Naive thymus-derived CD4-positive, alpha-beta T cell (primary cell): ENCODE results near the gene ACAP2. TPM values are rescaled to one million over a fixed set of nuclear protein-coding genes. Genes with fewer than 3 reads are reported as not detected.

ENCODE experiments used
- ATAC-seq: fragments of 150-1000 bp; cut with Tn5 transposase; 2 replicates; pipeline ENCODE4 v1.10.0; 2021; ENCODE audit warnings: mild to moderate bottlenecking, moderate library complexity
- CTCF ChIA-PET: fragments of 350-600 bp; sonication (Branson Sonifier 250); formaldehyde crosslinking; loops from one replicate; lab custom pipeline; 2021; ENCODE audit warnings: antibody characterized with exemption; lab: Charles Lee
- POLR2A ChIA-PET: fragments of 350-600 bp; sonication (Branson Sonifier 250); formaldehyde crosslinking; loops from one replicate; lab custom pipeline; 2021; ENCODE audit warnings: antibody characterized with exemption, inconsistent platforms; lab: Charles Lee
- DNase-seq, 9 donors: peaks; one replicate each; pipeline versions ENCODE4 v3.0.0 to v3.0.0-alpha.2; 2020 to 2022; ENCODE audit warnings: mixed read lengths in 1 of 9
- H3K27ac ChIP-seq: one replicate; pipeline ENCODE4 v1.7.0; 2013; ENCODE audit warnings: mild to moderate bottlenecking, low read depth, low read length, moderate library complexity
- H3K27me3 ChIP-seq, 2 donors: one replicate each; pipeline ENCODE4 v1.7.0; 2013; ENCODE audit warnings: low read length in 2 of 2, mild to moderate bottlenecking in 2 of 2, moderate library complexity in 2 of 2; ENCODE audit not compliant: control insufficient read depth in 2 of 2, insufficient read depth in 2 of 2
- H3K36me3 ChIP-seq, 3 experiments: 1 replicate in 2 of 3; 2 replicates in 1 of 3; pipeline ENCODE4 v1.7.0; 2013; ENCODE audit warnings: low read length in 3 of 3, mild to moderate bottlenecking in 3 of 3, moderate library complexity in 1 of 3; ENCODE audit not compliant: insufficient read depth in 3 of 3, control insufficient read depth in 2 of 3
- H3K4me1 ChIP-seq, 2 donors: one replicate each; pipeline ENCODE4 v1.7.0; 2013; ENCODE audit warnings: low read length in 2 of 2, mild to moderate bottlenecking in 2 of 2, moderate library complexity in 1 of 2; ENCODE audit not compliant: control insufficient read depth in 2 of 2, insufficient read depth in 2 of 2
- H3K4me3 ChIP-seq: 2 replicates; pipeline ENCODE4 v1.7.0; 2013; ENCODE audit warnings: mild to moderate bottlenecking, low read length
- H3K9me3 ChIP-seq, 3 experiments: 1 replicate in 2 of 3; 2 replicates in 1 of 3; pipeline ENCODE4 v1.7.0; 2013; ENCODE audit warnings: low read length in 3 of 3; ENCODE audit not compliant: control insufficient read depth in 2 of 3
- H3K27ac Mint-ChIP-seq, 9 donors: one replicate each; pipeline ENCODE4 v1.8.0; 2020 to 2022; ENCODE audit warnings: mixed read lengths in 9 of 9, mild to moderate bottlenecking in 8 of 9, moderate library complexity in 5 of 9, inconsistent platforms in 2 of 9
- H3K27me3 Mint-ChIP-seq, 5 donors: one replicate each; pipeline ENCODE4 v1.8.0; 2021 to 2022; ENCODE audit warnings: mixed read lengths in 5 of 5, mild to moderate bottlenecking in 1 of 5
- H3K36me3 Mint-ChIP-seq, 5 donors: one replicate each; pipeline ENCODE4 v1.8.0; 2020 to 2022; ENCODE audit warnings: mixed read lengths in 5 of 5, mild to moderate bottlenecking in 3 of 5, inconsistent platforms in 1 of 5
- H3K4me1 Mint-ChIP-seq, 7 donors: one replicate each; pipeline ENCODE4 v1.8.0; 2020 to 2022; ENCODE audit warnings: mixed read lengths in 7 of 7, mild to moderate bottlenecking in 3 of 7, inconsistent platforms in 1 of 7
- H3K4me3 Mint-ChIP-seq, 10 donors: one replicate each; pipeline ENCODE4 v1.8.0; 2020 to 2022; ENCODE audit warnings: mild to moderate bottlenecking in 10 of 10, mixed read lengths in 10 of 10, moderate library complexity in 6 of 10, inconsistent platforms in 2 of 10
- H3K9me3 Mint-ChIP-seq, 11 donors: one replicate each; pipeline ENCODE4 v1.8.0; 2020 to 2022; ENCODE audit warnings: mixed read lengths in 11 of 11, mild to moderate bottlenecking in 4 of 11, inconsistent platforms in 1 of 11, moderate library complexity in 1 of 11
- intact Hi-C, 2 donors: fragments of 100-400 bp; cut with micrococcal nuclease; formaldehyde crosslinking; loops; one replicate each; pipeline ENCODE4 v1.15.1; 2023
- polyA plus RNA-seq, 2 donors: library from polyadenylated mRNA; unstranded; fragments of 300-500 nt; fragmentation: Illumina TruSeq; gene quantifications; one replicate each; pipeline ENCODE4 v1.2.3, GENCODE V29; 2021
- total RNA-seq, 6 experiments: library from RNA in 5 of 6; stranded (reverse) in 5 of 6; gene quantifications; 1 replicate in 5 of 6; 2 replicates in 1 of 6; pipeline ENCODE4 v1.2.3 and lab custom pipeline; 2021 to 2026

The ACAP2 gene
- total and polyA plus RNA-seq, 7 experiments from 2014 or later: 40.1 to 111 (median 72.6) TPM

DNA sequence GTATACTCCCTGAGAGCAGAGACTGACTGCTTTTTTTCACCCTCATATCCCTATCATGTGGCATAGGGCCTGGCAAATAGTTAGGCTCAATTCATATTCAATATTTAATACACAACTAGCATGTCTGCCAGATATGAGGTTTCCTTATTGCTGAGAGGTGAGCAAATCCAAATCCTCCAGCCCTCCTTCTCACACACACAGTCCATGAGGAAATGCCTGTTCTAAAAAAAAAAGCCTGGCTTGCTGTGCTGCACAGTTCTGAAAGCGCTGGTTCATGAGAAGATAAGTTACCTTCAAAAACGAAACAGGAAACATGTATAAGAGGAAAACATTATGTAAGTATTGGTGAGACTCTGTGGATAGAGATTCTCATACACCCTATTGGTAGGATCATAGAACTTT is 15.5 kb upstream of the ACAP2 start:
- Histone ChIP-seq H3K27ac (peak overlapping the region; percentile 59), H3K4me3 (peak overlapping the region; percentile 45), H3K4me1 (peaks cover 7 to 16% of the 10 kb centered on the region in 2 donors), H3K36me3 (no peaks in the 10 kb centered on the region), H3K27me3 (no peaks in the 10 kb centered on the region), H3K9me3 (no peaks in the 10 kb centered on the region)
- CTCF ChIA-PET: interaction anchor here (0.6 kb wide), 1 partner anchor 163 kb away, joined by 3 read pairs; no protein-coding TSS in a partner anchor
- Mint-ChIP-seq H3K4me3 (peak overlapping the region; percentile 34 to 90 (median 77)), H3K27me3 (peaks cover 0 to 5% (median 0%) of the 10 kb centered on the region in 5 donors), H3K4me1 (peaks cover 7 to 37% (median 25%) of the 10 kb centered on the region in 7 donors), H3K27ac (peak overlapping the region; percentile 74 to 98 (median 94)), H3K9me3 (peaks cover 0 to 6% (median 0%) of the 10 kb centered on the region in 11 donors), H3K36me3 (peaks cover 0 to 2% (median 0%) of the 10 kb centered on the region in 5 donors)
- peak in 7 of 9 donors; percentile 27 to 71 (median 52) for DNase-seq
- ATAC-seq: peak; percentile 92
- POLR2A ChIA-PET: interaction anchor here (1.0 to 1.4 kb wide), 2 partner anchors 15 to 65 kb away, joined by 4 to 6 read pairs; no protein-coding TSS in a partner anchor
- intact Hi-C loops: loop anchor here (1.0 to 5.0 kb wide), 4 partner anchors 15 to 187 kb away; partner anchors contain the start of genes XXYLT1 (in 2 of the 2) and ACAP2 (in 1 of the 2)

DNA sequence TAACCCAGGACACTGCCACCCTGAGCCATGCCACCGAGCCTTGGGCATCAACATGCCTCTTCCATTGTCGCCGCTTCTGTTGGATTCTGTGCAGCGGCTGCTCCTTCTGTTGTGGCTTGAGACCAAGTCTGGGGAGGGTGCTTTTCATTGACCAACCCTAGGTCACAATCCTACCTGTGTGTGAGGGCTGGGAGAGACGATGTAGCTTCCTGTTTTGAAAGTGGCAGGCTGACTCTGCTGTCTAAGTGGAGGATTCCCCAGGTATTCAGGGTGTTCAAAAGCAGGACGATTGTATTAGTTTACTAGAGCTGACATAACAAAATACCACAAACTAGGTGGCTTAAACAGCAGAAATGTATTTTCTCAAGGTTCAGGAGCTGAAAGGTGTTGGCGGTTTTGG is 13.0 kb upstream of the ACAP2 start:
- H3K4me3 ChIP-seq: no peak overlapping the region
- H3K36me3 Mint-ChIP-seq: peaks cover 0 to 2% (median 0%) of the 10 kb centered on the region in 5 donors
- peaks cover 7 to 16% of the 10 kb centered on the region in 2 donors for H3K4me1 ChIP-seq
- H3K9me3 Mint-ChIP-seq: peaks cover 0 to 6% (median 0%) of the 10 kb centered on the region in 11 donors
- no peaks in the 10 kb centered on the region for H3K36me3 ChIP-seq
- CTCF ChIA-PET: interaction anchor here (1.1 kb wide), 1 partner anchor 9 kb away, joined by 3 read pairs; no protein-coding TSS in a partner anchor
- H3K27ac Mint-ChIP-seq: peak overlapping the region in 7 of 9 donors; percentile 62 to 86 (median 80)
- peak in 4 of 9 donors; percentile 4 to 24 (median 16) for DNase-seq
- peak overlapping the region in 5 of 10 donors; percentile 12 to 60 (median 34) for H3K4me3 Mint-ChIP-seq
- POLR2A ChIA-PET: interaction anchor here (0.6 to 1.2 kb wide), 2 partner anchors 13 to 971 kb away, joined by 3 to 5 read pairs; partner anchors contain the start of gene ACAP2
- H3K27me3 Mint-ChIP-seq: peaks cover 0 to 2% (median 0%) of the 10 kb centered on the region in 5 donors
- intact Hi-C loops: loop anchor here in 1 of 2 donors (5.0 kb wide), 1 partner anchor 53 kb away; no protein-coding TSS in a partner anchor
- H3K27me3 ChIP-seq: no peaks in the 10 kb centered on the region
- peak; percentile 50 for ATAC-seq
- peaks cover 7 to 37% (median 27%) of the 10 kb centered on the region in 7 donors for H3K4me1 Mint-ChIP-seq
- no peak overlapping the region for H3K27ac ChIP-seq
- no peaks in the 10 kb centered on the region for H3K9me3 ChIP-seq

GRCh38 chr3:195453236-195453635 is 10.4 kb upstream of the ACAP2 start:
- H3K36me3 ChIP-seq: no peaks in the 10 kb centered on the region
- no peak overlapping the region for H3K27ac Mint-ChIP-seq
- intact Hi-C loops: no loop called here
- H3K27me3 ChIP-seq: no peaks in the 10 kb centered on the region
- peaks cover 4 to 25% (median 15%) of the 10 kb centered on the region in 7 donors for H3K4me1 Mint-ChIP-seq
- H3K4me1 ChIP-seq: peaks cover under 1 to 10% of the 10 kb centered on the region in 2 donors
- H3K27me3 Mint-ChIP-seq: peaks cover 0 to 2% (median 0%) of the 10 kb centered on the region in 5 donors
- no peak for DNase-seq
- no peak overlapping the region for H3K27ac ChIP-seq
- no peak overlapping the region for H3K4me3 Mint-ChIP-seq
- peak; percentile 61 for ATAC-seq
- POLR2A ChIA-PET: no interaction called here
- CTCF ChIA-PET: no interaction called here
- H3K9me3 Mint-ChIP-seq: peaks cover 0 to 6% (median 0%) of the 10 kb centered on the region in 11 donors
- H3K9me3 ChIP-seq: no peaks in the 10 kb centered on the region
- peaks cover 0 to 2% (median 0%) of the 10 kb centered on the region in 5 donors for H3K36me3 Mint-ChIP-seq
- no peak overlapping the region for H3K4me3 ChIP-seq

DNA sequence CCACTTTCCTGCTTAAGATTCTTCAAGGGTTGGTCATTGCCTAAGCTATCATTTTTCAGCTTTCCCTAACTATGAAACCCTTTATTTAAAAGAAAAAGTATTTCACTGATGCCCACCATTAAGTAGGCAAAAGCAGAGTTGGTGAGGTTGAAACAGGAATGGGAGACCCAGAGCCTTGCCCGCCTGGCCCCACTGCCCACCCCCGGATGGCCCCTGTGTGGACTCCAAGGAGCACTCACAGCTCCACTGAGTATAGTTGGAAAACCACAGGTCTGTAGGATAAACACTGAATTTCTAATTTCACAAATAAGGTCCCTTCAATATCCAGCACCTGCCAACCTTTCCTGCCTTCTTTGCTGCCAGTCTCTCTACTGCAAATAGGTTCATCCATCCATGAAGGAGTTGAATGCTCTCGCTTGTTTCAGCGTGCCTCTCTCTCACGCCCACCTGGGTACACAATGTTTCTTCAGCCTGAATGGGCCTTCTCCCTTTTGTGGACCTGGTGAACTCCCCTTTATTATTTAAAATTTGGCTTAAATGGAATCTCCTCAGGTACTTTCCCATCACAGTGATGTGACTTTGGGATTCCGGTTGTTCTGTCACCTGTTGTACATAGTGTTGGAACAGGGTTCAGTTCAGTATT is 8.7 kb upstream of the ACAP2 start:
- H3K4me3 ChIP-seq: no peak overlapping the region
- Mint-ChIP-seq H3K9me3 (peaks cover 0 to 6% (median 0%) of the 10 kb centered on the region in 11 donors), H3K4me1 (peaks cover 5 to 26% (median 11%) of the 10 kb centered on the region in 7 donors), H3K4me3 (no peak overlapping the region), H3K27ac (peak overlapping the region in 1 of 9 donors; percentile 33), H3K27me3 (peaks cover 0 to 2% (median 0%) of the 10 kb centered on the region in 5 donors), H3K36me3 (peaks cover 0 to 2% (median 0%) of the 10 kb centered on the region in 5 donors)
- DNase-seq: no peak
- no peak for ATAC-seq
- ChIA-PET POLR2A (no interaction called here), CTCF (interaction anchor here (0.6 to 0.8 kb wide), 2 partner anchors 10 to 180 kb away, joined by 3 read pairs; no protein-coding TSS in a partner anchor)
- H3K9me3 ChIP-seq: no peaks in the 10 kb centered on the region
- intact Hi-C loops: no loop called here
- no peaks in the 10 kb centered on the region for H3K27me3 ChIP-seq
- no peak overlapping the region for H3K27ac ChIP-seq
- peaks cover 0 to 6% of the 10 kb centered on the region in 2 donors for H3K4me1 ChIP-seq
- H3K36me3 ChIP-seq: no peaks in the 10 kb centered on the region

- Mint-ChIP-seq H3K9me3 (peaks cover 0 to 5% (median 0%) of the 10 kb centered on the region in 11 donors), H3K4me3 (no peak overlapping the region), H3K36me3 (peaks cover 0 to 2% (median 0%) of the 10 kb centered on the region in 5 donors), H3K4me1 (peaks cover 10 to 26% (median 12%) of the 10 kb centered on the region in 7 donors), H3K27me3 (peaks cover 0 to 2% (median 0%) of the 10 kb centered on the region in 5 donors), H3K27ac (no peak overlapping the region)
- ChIA-PET CTCF (interaction anchor here (0.8 kb wide), 1 partner anchor 179 kb away, joined by 3 read pairs; no protein-coding TSS in a partner anchor), POLR2A (no interaction called here)
- Histone ChIP-seq H3K4me1 (peaks cover 0 to 5% of the 10 kb centered on the region in 2 donors), H3K27me3 (no peaks in the 10 kb centered on the region), H3K36me3 (no peaks in the 10 kb centered on the region), H3K9me3 (no peaks in the 10 kb centered on the region), H3K4me3 (no peak overlapping the region), H3K27ac (no peak overlapping the region)
- ATAC-seq (peak; percentile 37), DNase-seq (no peak)
- intact Hi-C loops: no loop called here
Observed at GRCh38 chr3:195450731-195451229, 8.0 kb upstream of the ACAP2 start.

GRCh38 chr3:195448205-195448875 is 5.5 kb upstream of the ACAP2 start:
- Histone ChIP-seq H3K36me3 (no peaks in the 10 kb centered on the region), H3K27me3 (no peaks in the 10 kb centered on the region), H3K4me3 (no peak overlapping the region), H3K27ac (no peak overlapping the region), H3K4me1 (peaks cover 4 to 18% of the 10 kb centered on the region in 2 donors), H3K9me3 (no peaks in the 10 kb centered on the region)
- POLR2A ChIA-PET: no interaction called here
- Mint-ChIP-seq H3K27ac (no peak overlapping the region), H3K36me3 (no peaks in the 10 kb centered on the region), H3K9me3 (no peaks in the 10 kb centered on the region), H3K4me1 (peaks cover 14 to 35% (median 24%) of the 10 kb centered on the region in 7 donors), H3K27me3 (peaks cover 0 to 2% (median 0%) of the 10 kb centered on the region in 5 donors), H3K4me3 (no peak overlapping the region)
- DNase-seq: no peak
- intact Hi-C loops: loop anchor here in 1 of 2 donors (10.0 kb wide), 2 partner anchors 304 to 684 kb away; no protein-coding TSS in a partner anchor
- CTCF ChIA-PET: no interaction called here
- ATAC-seq: no peak
